ENCODE data around the gene PGM2L1.
"Not testable (repeated sequence)": the region's sequence is repeated elsewhere in the genome, so short reads cannot be mapped to it uniquely, and the experiment has no call there.

PGM2L1 gene

GRCh38 chr11:74333193-74333592, 65.0 kb downstream of the PGM2L1 start:
- ATAC-seq, result no peak
- no peak for TF ChIP-seq PPARA (CRISPR knock-in tag; IDR thresholded peaks at IDR 0.05; ENCODE audit: borderline replicate concordance)
- no peak for TF ChIP-seq PATZ1 (CRISPR knock-in tag; IDR thresholded peaks at IDR 0.05; ENCODE audit: borderline replicate concordance)
- TF ChIP-seq GLIS3 (CRISPR knock-in tag; IDR thresholded peaks at IDR 0.05), result no peak
- TF ChIP-seq ZC3H10 (CRISPR knock-in tag; IDR thresholded peaks at IDR 0.05), result no peak
- no peak for TF ChIP-seq CSDC2 (CRISPR knock-in tag; IDR thresholded peaks at IDR 0.05)
- TF ChIP-seq ARNTL (CRISPR knock-in tag; IDR thresholded peaks at IDR 0.05; ENCODE audit: borderline replicate concordance, low read depth), result no peak
- no peak for TF ChIP-seq TCF4 (CRISPR knock-in tag; IDR thresholded peaks at IDR 0.05; ENCODE audit: borderline replicate concordance)
- no peak for TF ChIP-seq ZFP30 (CRISPR knock-in tag; IDR thresholded peaks at IDR 0.05)
- TF ChIP-seq SNAI2 (CRISPR knock-in tag; IDR thresholded peaks at IDR 0.05), result no peak
- TF ChIP-seq CSRNP3 (CRISPR knock-in tag; IDR thresholded peaks at IDR 0.05), result no peak
- TF ChIP-seq RARB (CRISPR knock-in tag; IDR thresholded peaks at IDR 0.05), result no peak
- no peak for TF ChIP-seq ISL1 (CRISPR knock-in tag; IDR thresholded peaks at IDR 0.05)
- no peak for TF ChIP-seq CREB5 (CRISPR knock-in tag; IDR thresholded peaks at IDR 0.05; ENCODE audit: low read depth)

- TF ChIP-seq PPARA (CRISPR knock-in tag; IDR thresholded peaks at IDR 0.05; ENCODE audit: borderline replicate concordance) (no peak), CSDC2 (CRISPR knock-in tag; IDR thresholded peaks at IDR 0.05) (no peak), OSR1 (CRISPR knock-in tag; IDR thresholded peaks at IDR 0.05) (no peak), PATZ1 (CRISPR knock-in tag; IDR thresholded peaks at IDR 0.05; ENCODE audit: borderline replicate concordance) (no peak), ZNF70 (CRISPR knock-in tag; IDR thresholded peaks at IDR 0.05) (no peak)
- ATAC-seq, result no peak
Measured at GRCh38 chr11:74332291-74332690, 65.9 kb downstream of the PGM2L1 start.

- ATAC-seq, result not testable (repeated sequence)
Measured at GRCh38 chr11:74331000-74331399, 67.2 kb downstream of the PGM2L1 start.

- no peak for TF ChIP-seq ZFP3 (CRISPR knock-in tag; IDR thresholded peaks at IDR 0.05)
- ATAC-seq, result peak; percentile 74
Measured at GRCh38 chr11:74330075-74330858, 68.0 kb downstream of the PGM2L1 start.

GRCh38 chr11:74327076-74327475, 71.2 kb downstream of the PGM2L1 start:
- no peak for ATAC-seq
- TF ChIP-seq PPARA (CRISPR knock-in tag; IDR thresholded peaks at IDR 0.05; ENCODE audit: borderline replicate concordance), result no peak
- TF ChIP-seq ZC3H10 (CRISPR knock-in tag; IDR thresholded peaks at IDR 0.05), result no peak

GRCh38 chr11:74326665-74327064, 71.6 kb downstream of the PGM2L1 start:
- no peak for TF ChIP-seq PPARA (CRISPR knock-in tag; IDR thresholded peaks at IDR 0.05; ENCODE audit: borderline replicate concordance)
- no peak for TF ChIP-seq CSRNP3 (CRISPR knock-in tag; IDR thresholded peaks at IDR 0.05)
- no peak for TF ChIP-seq BACH2 (CRISPR knock-in tag; IDR thresholded peaks at IDR 0.05; ENCODE audit: borderline replicate concordance)
- TF ChIP-seq ZC3H10 (CRISPR knock-in tag; IDR thresholded peaks at IDR 0.05), result no peak
- TF ChIP-seq RARB (CRISPR knock-in tag; IDR thresholded peaks at IDR 0.05), result no peak
- no peak for TF ChIP-seq ZFP3 (CRISPR knock-in tag; IDR thresholded peaks at IDR 0.05)
- TF ChIP-seq ISL1 (CRISPR knock-in tag; IDR thresholded peaks at IDR 0.05), result no peak
- TF ChIP-seq TCF4 (CRISPR knock-in tag; IDR thresholded peaks at IDR 0.05; ENCODE audit: borderline replicate concordance), result no peak
- no peak for ATAC-seq

Measured in SK-N-SH treated with all-trans-retinoic acid at 6 μM for 48 hours (cell line).